Kidney glomerular epithelial cell (primary cell): ENCODE results near the gene ANKEF1.
"Not testable (repeated sequence)": the region's sequence is repeated elsewhere in the genome, so short reads cannot be mapped to it uniquely, and the experiment has no call there.

Source experiments
- DNase-seq: peaks from one replicate; lab custom pipeline; 2025; lab: John Stamatoyannopoulos, UW

Gene ANKEF1

GRCh38 chr20:10034717-10035571 lies at the start of gene ANKEF1:
ANKEF1 (plus strand) TSS chr20:10034987; CDS start chr20:10038302, 3,315 bp downstream.
- peak; percentile 65 for DNase-seq

- DNase-seq, result no peak
These were observed 49.5 kb upstream of the ANKEF1 start for GRCh38 chr20:9985281-9985680.

DNA sequence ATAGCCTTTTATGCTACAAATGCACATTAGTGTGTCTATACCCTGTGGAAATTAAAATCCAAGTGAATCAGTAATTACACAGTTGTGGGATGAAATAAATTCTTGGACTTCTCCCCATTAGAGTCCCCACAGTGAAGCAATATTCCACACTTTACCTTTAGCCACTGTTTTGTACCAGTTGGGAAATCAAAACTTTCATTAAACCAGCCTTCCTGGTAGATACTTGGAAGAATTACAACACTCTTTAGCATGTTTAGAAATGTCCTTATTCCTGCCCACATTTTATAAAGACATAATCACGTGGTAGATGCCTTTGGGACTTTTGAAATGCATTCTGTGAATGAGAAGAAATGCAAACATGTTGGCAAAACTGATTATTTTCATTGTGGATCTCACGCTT lies 49.0 kb upstream of the ANKEF1 start:
- DNase-seq, result no peak

DNA sequence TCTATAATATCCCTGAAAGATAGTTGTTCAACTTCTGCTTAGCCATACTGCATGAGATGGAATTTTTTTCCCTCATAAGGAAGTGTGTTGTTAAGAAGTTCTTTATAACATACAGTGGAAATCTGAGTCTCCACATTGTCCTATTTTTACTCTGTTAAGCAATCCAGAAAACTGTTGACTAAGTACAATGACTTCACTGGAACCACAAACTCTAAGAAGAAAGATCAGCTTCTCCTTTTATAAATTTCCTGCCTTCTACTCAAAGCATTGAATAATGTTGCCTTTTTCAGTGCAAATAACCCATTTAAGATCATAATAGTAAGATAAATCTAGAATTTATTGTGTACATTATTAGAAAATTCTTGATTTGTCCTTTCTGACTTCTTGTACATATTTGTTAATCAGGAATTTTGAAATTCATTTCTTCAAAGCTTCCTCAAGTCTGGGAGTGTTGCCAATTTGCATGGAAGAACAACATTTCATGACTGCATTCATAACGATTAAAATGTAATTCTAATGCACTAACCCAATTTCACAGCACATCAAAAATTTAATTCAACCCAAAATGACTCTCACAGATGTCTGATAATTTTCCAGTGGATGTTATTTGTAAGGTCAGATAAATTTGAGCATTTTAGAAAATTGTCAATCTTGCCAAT lies 45.6 kb upstream of the ANKEF1 start:
- no peak for DNase-seq

- no peak for DNase-seq
These were observed 41.6 kb upstream of the ANKEF1 start for GRCh38 chr20:9993137-9993536.

DNA sequence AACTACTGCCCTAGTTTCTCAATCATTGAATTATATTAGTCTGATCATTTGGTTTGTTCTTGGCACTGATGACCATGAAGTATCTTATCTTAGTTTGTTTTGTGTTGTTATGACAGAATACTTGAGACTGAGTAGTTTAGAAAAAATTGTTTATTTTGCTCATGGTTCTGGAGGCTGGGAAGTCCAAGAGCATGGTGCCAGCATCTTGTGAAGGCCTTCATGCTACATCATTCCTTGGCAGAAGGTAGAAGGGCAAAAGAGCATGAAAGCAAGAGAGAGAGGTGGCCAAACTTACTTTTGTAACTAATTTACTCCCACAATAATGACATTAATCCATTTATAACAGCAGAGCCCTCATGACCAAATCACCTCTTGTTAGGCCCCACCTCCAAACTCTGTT lies 40.1 kb upstream of the ANKEF1 start:
- no peak for DNase-seq

DNA sequence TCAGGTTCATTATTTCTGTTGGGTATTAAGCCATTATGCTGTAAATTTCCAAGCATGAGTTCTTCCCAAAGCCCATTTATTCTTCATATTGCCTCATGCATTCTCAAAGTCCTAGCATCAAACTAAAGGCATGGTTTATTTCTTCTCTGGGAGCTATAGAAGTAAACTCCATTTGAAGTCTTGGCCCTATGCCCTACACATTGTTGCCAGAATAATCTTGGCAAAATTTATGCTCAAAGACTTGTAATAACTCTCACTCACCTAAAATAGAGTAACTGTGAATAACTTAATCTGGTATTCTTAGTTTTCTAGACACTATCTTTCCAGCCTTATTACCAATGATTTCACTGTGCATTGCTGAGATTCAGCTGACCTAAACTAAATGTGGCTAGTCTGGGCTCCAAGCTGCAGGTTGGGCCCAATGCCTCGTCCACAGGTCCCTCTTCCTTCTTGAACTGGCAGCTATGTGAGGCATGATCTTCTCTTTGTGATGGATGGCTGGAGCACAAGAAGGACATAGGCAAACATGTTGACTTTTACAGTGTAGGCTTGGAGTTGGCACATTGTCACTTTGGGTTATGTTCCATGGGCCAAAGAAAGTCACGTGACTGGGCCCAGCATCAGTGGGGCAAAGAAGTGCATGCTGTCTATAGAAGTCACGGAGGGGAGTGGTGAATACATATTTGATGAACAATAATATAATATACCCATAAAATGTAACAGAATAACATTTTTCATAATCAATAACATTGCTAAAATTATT lies 39.1 kb upstream of the ANKEF1 start:
- DNase-seq, result no peak

DNA sequence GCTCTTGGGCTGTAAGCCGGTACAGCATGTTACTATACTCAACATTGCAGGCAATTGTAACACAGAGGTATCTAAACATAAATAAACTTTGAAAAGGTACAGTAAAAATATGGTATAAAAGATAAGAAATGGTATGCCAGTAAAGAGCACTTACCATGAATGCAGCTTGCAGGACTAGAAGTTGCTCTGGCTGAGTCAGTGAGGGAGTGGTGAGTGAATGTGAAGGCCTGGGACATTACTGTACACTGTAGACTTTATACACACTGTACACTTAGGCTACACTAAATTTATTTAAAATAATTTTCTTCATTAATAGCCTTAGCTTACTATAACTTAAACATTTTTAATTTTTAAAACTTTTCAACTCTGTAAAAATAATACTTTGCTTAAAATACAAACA lies 37.8 kb upstream of the ANKEF1 start:
- DNase-seq, result no peak

DNA sequence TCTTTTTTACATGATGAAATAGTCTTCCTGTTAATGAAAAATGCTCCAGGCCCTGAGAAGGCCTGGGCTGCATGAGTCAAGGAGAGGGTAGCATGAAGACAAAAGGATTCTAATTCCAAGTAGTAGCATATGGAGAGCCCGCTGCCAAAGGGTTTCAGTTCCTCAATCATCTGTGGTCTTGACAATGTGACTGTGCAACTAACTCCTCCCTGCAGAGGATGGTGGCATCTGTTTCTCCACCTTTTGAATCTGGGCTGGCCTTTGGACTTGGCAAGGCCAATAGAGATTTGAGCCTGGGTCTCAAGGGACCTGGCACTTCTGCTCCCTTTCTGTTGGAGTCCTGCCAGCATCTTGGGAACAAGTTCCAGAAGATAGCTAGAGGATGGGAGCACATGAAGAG lies 35.1 kb upstream of the ANKEF1 start:
- DNase-seq, result no peak

DNA sequence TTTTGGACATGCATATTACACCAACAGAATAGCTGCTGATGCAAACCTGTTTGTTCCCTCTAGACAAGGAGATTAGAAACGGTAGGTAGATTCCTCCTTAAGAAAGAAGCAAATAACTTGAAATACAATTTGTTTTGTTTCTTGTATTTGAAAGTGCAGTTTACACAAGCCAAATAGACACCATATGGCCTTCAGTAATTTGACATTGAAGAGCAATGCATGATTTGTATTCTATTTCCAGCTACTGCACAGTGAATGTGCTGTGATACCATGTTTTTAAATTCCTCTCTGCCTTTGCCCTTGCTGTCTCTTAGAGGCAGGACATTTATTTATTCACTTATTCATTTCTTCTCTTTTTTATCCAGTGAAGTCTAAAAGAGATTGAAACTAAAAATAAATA lies 31.9 kb upstream of the ANKEF1 start:
- DNase-seq, result no peak

DNA sequence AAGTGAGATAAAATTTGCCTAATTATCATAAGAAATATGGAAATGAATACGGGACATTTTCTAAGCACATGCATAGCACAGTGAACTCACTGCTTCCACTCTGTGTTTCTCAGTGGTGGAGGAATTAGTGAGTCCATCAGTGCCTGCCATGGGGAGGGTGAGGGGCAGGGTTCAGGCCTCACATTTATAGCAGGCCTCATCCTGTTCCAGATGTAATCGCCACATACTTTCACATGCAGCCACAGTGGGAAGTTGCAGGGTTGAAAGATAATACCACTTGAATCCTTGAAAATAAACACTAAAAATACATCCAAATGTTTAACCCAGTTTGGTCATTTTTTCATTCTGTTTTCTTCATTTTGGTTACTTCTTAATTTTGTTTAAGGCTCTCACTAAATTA lies 29.9 kb upstream of the ANKEF1 start:
- no peak for DNase-seq

DNA sequence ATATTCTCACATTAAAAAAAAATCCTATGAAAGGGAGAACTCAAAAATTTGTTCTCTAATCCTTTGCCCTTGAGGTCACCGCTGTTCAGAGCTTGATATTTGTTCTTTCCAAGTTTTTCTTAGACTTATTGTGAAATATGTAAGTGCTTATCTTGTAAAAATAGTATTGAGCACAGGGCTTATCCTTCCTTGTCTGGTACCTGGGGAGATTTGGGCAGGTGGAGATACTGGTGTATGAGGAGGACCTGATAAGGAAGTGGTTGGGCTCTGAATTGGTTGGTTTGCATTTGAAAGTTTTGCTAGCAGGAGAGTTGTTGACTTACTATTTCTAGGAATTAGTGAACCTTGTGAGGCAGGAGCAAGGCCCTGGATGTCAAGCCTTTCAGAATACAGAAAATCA lies 28.9 kb upstream of the ANKEF1 start:
- DNase-seq, result no peak

DNA sequence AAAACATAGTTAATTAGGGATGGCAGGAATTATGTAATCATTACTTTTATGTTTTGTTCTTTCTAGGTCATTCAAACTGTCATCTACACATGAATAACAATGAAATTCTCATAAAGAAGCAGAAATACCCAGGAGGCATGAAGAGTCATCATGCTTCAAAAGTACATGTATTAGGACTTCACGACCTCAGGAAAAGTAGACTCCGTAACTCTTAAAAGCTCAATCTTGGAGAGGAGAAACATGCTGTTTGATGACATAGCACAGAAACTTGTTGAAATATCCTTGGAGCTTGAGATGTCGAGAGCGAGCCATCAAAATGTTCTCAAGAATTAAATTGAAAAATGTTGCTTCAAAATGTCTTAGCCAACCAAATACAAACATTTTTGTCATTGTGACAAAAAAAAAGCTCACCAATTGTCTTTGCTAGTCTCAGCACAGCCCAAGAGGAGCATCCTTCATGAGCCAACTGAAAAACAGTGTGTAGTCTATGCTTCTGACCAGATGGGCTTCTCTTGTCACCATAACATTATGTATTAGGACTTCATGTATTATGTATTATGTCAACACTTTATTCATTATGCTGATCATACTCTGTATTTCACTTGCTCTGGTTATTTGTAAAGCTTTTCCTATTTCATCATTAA lies 28.2 kb upstream of the ANKEF1 start:
- no peak for DNase-seq

DNA sequence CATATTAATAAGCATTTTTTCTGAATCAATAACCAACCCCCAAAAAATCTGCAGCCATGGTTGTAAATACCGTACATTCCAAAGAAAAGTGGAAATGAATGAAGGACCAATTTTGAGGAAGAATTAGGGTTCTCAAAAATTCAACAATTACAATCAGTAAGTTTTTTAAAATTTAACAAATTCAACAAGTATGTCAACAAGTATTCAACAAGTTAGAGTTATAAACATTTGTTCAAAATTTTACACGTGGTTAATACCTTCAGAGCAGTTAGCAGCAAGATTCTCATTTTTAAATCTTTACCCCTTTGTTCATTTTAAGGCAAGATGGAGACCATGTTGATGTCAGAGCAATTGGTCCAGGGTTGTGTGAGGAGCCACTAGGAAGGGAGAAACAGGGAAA lies 27.6 kb upstream of the ANKEF1 start:
- DNase-seq, result no peak

GRCh38 chr20:10007747-10008146 lies 27.0 kb upstream of the ANKEF1 start:
- no peak for DNase-seq

DNA sequence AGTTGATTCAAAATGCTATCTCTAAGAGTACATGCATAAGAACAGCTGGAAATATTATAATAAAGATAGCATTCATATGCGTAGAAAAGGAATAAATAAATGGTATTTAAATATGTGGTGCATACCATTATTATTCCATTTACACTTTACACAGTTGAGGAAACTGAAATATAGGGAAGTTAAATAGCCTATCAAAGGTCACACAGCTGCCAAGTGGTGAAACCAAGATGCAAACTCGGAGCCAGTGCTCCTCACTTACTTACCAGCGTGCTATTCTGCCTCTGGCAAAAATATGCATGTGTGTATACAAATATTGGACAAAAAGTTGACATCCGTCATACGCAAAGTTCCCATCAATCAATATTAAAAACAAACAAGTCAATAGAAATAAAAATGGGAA lies 22.3 kb upstream of the ANKEF1 start:
- DNase-seq, result no peak

DNA sequence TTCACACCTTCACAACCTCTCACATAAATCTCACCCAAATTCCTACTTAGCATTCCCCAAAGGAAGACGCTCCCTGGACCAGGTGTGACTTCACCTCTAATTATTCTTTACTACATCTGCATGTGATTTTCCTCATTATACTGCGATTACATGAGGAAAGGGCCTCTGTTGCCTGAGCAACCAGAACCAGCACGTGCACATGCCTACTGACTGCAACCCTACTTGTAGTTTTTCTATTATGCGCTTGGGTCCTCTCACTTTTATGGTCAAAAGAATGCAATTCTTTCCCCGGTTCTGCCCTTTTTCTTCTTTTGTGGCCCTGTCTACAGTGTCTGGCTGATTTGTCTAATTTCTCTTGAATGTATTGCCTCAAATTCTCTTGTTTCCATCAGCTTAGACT lies 20.4 kb upstream of the ANKEF1 start:
- no peak for DNase-seq

GRCh38 chr20:10020937-10021336 lies 13.8 kb upstream of the ANKEF1 start:
- DNase-seq, result no peak

DNA sequence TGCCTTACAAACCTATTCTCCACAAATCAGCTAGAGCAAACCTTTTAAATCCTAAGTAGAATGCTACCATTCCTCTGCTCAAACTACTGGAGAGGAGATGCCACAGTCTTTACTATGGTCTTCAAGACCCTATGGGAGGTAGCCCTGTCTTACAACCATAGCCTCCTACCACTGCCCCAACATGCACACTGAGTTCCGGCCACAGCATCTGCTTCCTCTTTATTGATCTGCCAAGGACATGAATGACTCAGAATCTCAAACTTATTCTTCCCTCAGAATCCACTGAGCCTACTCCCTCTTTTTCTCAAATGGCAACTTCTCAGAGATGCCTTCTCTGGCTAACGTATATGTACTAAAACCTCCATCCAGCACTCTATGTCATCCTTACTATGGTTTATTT lies 12.2 kb upstream of the ANKEF1 start:
- no peak for DNase-seq

DNA sequence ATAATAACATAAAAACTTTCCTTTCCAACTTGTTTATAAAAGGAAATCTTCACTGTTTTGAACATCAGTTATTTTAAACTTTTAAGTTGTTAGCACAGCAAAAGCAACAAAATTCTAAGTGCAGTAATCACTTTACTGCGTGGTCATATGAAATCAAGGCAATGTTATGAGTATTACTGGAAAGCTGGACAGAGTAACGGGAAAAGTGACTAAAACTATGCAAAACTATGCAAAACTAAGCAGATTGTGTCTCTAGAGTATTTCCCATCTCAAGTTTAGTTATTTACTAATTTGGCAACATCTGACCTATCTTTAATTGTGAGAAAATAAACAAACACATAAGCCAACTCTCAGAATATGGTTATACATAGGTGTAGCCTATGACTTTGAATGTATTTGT lies 10.9 kb upstream of the ANKEF1 start:
- no peak for DNase-seq

- not testable (repeated sequence) for DNase-seq
These were observed 3.2 kb upstream of the ANKEF1 start for GRCh38 chr20:10031451-10032215.

GRCh38 chr20:10032269-10032668 lies 2.5 kb upstream of the ANKEF1 start:
- DNase-seq, result not testable (repeated sequence)
